Epithelial cell of esophagus (primary cell): ENCODE results near the gene KRTAP29-1.

ENCODE experiments used
- DNase-seq: peaks from one replicate; pipeline ENCODE4 v3.0.0; 2010; ENCODE audit warnings: low read depth
- H3K4me3 ChIP-seq: 2 replicates; pipeline ENCODE4 v1.5.1; 2011; ENCODE audit warnings: mild to moderate bottlenecking, low read length, control low read depth
- CTCF ChIP-seq: IDR thresholded peaks from 2 replicates; pipeline ENCODE4 v1.5.1; 2011; ENCODE audit warnings: low read depth, mild to moderate bottlenecking, low read length, control low read depth, inconsistent platforms; ENCODE audit not compliant: insufficient read depth; ENCODE audit errors: missing control alignments

Gene KRTAP29-1

GRCh38 chr17:41322903-41323895, 20.5 kb upstream of the KRTAP29-1 start:
- no peak overlapping the region for H3K4me3 ChIP-seq
- no peak for DNase-seq
- no peak for TF ChIP-seq CTCF

GRCh38 chr17:41322094-41322902, 19.6 kb upstream of the KRTAP29-1 start:
- TF ChIP-seq CTCF: peak; percentile 92
- DNase-seq: peak; percentile 72

GRCh38 chr17:41318231-41318630, 15.6 kb upstream of the KRTAP29-1 start:
- H3K4me3 ChIP-seq: no peak overlapping the region
- no peak for TF ChIP-seq CTCF
- no peak for DNase-seq

More at GRCh38 chr17:41322094-41322902, 19.6 kb upstream of the KRTAP29-1 start:
- H3K4me3 ChIP-seq: no peak overlapping the region

DNA sequence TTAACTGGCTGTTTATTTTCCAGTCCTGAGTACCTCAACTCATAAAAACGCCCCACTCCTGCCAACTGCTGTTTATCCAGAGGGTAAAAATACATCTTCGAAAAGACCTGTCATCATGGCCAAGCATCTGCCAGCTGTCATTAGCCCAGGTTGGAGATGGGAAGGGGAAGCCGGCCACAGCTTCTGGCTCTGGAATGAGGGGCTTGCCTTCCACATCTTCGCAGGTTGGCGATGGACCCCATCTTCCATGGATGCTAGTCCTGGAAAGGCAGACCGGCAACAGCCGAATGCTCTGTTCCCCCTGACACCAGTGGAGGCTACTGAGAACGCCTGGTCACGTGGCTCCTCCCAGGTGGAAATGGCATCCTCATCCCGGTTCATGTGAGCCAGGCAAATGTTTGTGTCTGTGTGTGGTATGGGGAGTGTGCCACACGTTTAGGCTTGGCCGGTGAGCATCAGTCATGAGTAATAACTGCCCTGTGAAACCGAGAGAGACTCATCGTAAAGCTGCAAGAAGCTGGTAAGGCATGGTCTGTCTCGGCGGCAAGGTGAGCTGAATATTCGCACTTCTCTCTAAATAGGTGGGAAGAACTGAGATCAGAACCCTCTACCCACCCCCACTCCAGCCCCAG, 13.3 kb upstream of the KRTAP29-1 start:
- peak; percentile 77 for DNase-seq
- no peak for TF ChIP-seq CTCF
- no peak overlapping the region for H3K4me3 ChIP-seq

DNA sequence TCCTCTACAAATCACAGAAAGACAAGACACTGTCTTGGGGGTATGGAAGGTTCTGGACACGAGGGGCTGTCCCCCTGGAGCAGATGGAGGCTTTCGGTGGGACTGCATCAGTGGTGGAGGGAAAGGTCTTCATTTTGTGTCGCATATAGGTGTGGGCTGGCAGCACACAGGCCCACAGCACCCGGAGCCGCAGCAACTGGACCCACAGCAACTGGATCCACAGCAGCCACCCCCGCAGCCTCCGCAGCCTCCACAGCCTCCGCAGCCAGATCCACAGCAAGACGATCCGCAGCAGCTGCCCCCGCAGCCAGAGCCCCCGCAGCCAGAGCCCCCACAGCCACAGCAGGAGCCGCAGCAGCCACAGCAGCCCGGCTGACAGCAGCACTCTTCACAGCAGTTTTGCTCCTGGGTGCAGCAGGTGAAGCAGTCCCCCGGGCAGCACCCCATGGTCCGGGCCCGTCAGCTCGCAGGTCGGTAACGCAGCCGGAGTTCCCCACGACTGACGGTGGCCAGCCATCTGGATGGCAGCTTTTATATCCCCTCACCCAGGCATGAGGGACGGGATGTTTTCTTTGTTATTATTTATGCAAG, 12.6 kb upstream of the KRTAP29-1 start, which contains the start of gene KRTAP17-1:
Gene KRTAP17-1, minus strand, starts transcription at position 507 of the 591 bp plus-strand sequence. Its CDS starts 60 bp downstream, at position 447.
- no peak within 1 kb of the TSS for H3K4me3 ChIP-seq
- DNase-seq: no peak
- TF ChIP-seq CTCF: no peak

DNA sequence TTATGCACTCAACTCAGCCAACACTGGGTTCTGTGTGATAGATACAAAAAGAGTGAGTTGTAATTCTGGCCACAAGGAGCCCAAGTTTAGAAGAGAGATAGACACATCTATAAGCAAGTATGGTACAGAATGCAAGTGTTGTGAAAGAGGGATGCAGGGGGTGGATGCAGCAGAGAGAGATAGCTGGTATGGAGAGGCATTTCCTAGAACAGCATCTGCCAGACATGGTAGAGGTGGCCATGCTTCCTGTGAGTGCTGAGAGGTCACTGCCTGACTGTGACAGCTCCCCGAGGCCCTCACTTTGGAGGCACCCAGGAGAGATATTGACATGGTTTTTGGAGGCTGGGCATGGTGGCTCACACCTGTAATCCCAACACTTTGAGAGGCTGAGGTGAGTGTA, 8.5 kb upstream of the KRTAP29-1 start:
- no peak for TF ChIP-seq CTCF
- DNase-seq: no peak
- H3K4me3 ChIP-seq: no peak overlapping the region
